ENCODE data around the gene ZKSCAN5. TPM values are rescaled to one million over a fixed set of nuclear protein-coding genes. Genes with fewer than 3 reads are reported as not detected.

The ZKSCAN5 gene
- total RNA-seq, 1 experiment from 2014 or later: 15.5 TPM

- TF ChIP-seq, protein P1, sequence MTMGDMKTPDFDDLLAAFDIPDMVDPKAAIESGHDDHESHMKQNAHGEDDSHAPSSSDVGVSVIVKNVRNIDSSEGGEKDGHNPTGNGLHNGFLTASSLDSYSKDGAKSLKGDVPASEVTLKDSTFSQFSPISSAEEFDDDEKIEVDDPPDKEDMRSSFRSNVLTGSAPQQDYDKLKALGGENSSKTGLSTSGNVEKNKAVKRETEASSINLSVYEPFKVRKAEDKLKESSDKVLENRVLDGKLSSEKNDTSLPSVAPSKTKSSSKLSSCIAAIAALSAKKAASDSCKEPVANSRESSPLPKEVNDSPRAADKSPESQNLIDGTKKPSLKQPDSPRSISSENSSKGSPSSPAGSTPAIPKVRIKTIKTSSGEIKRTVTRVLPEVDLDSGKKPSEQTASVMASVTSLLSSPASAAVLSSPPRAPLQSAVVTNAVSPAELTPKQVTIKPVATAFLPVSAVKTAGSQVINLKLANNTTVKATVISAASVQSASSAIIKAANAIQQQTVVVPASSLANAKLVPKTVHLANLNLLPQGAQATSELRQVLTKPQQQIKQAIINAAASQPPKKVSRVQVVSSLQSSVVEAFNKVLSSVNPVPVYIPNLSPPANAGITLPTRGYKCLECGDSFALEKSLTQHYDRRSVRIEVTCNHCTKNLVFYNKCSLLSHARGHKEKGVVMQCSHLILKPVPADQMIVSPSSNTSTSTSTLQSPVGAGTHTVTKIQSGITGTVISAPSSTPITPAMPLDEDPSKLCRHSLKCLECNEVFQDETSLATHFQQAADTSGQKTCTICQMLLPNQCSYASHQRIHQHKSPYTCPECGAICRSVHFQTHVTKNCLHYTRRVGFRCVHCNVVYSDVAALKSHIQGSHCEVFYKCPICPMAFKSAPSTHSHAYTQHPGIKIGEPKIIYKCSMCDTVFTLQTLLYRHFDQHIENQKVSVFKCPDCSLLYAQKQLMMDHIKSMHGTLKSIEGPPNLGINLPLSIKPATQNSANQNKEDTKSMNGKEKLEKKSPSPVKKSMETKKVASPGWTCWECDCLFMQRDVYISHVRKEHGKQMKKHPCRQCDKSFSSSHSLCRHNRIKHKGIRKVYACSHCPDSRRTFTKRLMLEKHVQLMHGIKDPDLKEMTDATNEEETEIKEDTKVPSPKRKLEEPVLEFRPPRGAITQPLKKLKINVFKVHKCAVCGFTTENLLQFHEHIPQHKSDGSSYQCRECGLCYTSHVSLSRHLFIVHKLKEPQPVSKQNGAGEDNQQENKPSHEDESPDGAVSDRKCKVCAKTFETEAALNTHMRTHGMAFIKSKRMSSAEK (CRISPR knock-in tag; IDR thresholded peaks at IDR 0.05; ENCODE audit: borderline replicate concordance): no peak
- TF ChIP-seq ZSCAN18 (CRISPR knock-in tag; IDR thresholded peaks at IDR 0.05): no peak
- no peak for TF ChIP-seq SMAD4 (CRISPR knock-in tag; IDR thresholded peaks at IDR 0.05)
- TF ChIP-seq ZNF232 (CRISPR knock-in tag; IDR thresholded peaks at IDR 0.05): no peak
- TF ChIP-seq ZNF263 (CRISPR knock-in tag; IDR thresholded peaks at IDR 0.05; ENCODE audit: low read depth): peak; percentile 47; the same call in 1 of the 2 replicates
- TF ChIP-seq GABPB1 (CRISPR knock-in tag; IDR thresholded peaks at IDR 0.05): peak; percentile 73
- TF ChIP-seq EMX1 (CRISPR knock-in tag; IDR thresholded peaks at IDR 0.05): no peak
- no peak for TF ChIP-seq OVOL2 (CRISPR knock-in tag; IDR thresholded peaks at IDR 0.05; ENCODE audit: borderline replicate concordance)
- no peak for TF ChIP-seq ZNF671 (CRISPR knock-in tag; IDR thresholded peaks at IDR 0.05)
- no peak for TF ChIP-seq ZNF317 (CRISPR knock-in tag; IDR thresholded peaks at IDR 0.05; ENCODE audit: borderline replicate concordance, low read depth)
- TF ChIP-seq USF1 (CRISPR knock-in tag; IDR thresholded peaks at IDR 0.05): no peak
- no peak for TF ChIP-seq ZNF281 (CRISPR knock-in tag; IDR thresholded peaks at IDR 0.05)
- peak; percentile 67 for TF ChIP-seq MAX (CRISPR knock-in tag; IDR thresholded peaks at IDR 0.05)
- no peak for TF ChIP-seq IRF2 (CRISPR knock-in tag; IDR thresholded peaks at IDR 0.05; ENCODE audit: borderline replicate concordance, low read depth)
- no peak for TF ChIP-seq ZNF138 (CRISPR knock-in tag; conservative IDR thresholded peaks at IDR 0.05)
- TF ChIP-seq, protein P2, sequence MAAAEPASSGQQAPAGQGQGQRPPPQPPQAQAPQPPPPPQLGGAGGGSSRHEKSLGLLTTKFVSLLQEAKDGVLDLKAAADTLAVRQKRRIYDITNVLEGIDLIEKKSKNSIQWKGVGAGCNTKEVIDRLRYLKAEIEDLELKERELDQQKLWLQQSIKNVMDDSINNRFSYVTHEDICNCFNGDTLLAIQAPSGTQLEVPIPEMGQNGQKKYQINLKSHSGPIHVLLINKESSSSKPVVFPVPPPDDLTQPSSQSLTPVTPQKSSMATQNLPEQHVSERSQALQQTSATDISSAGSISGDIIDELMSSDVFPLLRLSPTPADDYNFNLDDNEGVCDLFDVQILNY (CRISPR knock-in tag; IDR thresholded peaks at IDR 0.05): peak; percentile 70
- no peak for TF ChIP-seq JUN (CRISPR knock-in tag; IDR thresholded peaks at IDR 0.05)
- TF ChIP-seq TEAD1 (CRISPR knock-in tag; IDR thresholded peaks at IDR 0.05): peak; percentile 65; the same call in 1 of the 2 replicates
- no peak for TF ChIP-seq TEAD4 (CRISPR knock-in tag; IDR thresholded peaks at IDR 0.05)
- peak; percentile 54; the same call in 1 of the 2 replicates for TF ChIP-seq FOXP1 (CRISPR knock-in tag; IDR thresholded peaks at IDR 0.05; ENCODE audit: borderline replicate concordance)
- TF ChIP-seq, protein P3, sequence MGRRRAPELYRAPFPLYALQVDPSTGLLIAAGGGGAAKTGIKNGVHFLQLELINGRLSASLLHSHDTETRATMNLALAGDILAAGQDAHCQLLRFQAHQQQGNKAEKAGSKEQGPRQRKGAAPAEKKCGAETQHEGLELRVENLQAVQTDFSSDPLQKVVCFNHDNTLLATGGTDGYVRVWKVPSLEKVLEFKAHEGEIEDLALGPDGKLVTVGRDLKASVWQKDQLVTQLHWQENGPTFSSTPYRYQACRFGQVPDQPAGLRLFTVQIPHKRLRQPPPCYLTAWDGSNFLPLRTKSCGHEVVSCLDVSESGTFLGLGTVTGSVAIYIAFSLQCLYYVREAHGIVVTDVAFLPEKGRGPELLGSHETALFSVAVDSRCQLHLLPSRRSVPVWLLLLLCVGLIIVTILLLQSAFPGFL (CRISPR knock-in tag; IDR thresholded peaks at IDR 0.05; ENCODE audit: borderline replicate concordance): no peak
- TF ChIP-seq JAZF1 (CRISPR knock-in tag; IDR thresholded peaks at IDR 0.05): no peak
- TF ChIP-seq, protein P4, sequence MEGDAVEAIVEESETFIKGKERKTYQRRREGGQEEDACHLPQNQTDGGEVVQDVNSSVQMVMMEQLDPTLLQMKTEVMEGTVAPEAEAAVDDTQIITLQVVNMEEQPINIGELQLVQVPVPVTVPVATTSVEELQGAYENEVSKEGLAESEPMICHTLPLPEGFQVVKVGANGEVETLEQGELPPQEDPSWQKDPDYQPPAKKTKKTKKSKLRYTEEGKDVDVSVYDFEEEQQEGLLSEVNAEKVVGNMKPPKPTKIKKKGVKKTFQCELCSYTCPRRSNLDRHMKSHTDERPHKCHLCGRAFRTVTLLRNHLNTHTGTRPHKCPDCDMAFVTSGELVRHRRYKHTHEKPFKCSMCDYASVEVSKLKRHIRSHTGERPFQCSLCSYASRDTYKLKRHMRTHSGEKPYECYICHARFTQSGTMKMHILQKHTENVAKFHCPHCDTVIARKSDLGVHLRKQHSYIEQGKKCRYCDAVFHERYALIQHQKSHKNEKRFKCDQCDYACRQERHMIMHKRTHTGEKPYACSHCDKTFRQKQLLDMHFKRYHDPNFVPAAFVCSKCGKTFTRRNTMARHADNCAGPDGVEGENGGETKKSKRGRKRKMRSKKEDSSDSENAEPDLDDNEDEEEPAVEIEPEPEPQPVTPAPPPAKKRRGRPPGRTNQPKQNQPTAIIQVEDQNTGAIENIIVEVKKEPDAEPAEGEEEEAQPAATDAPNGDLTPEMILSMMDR (IDR thresholded peaks at IDR 0.05): no peak
- no peak for TF ChIP-seq FOXJ3 (CRISPR knock-in tag; IDR thresholded peaks at IDR 0.05; ENCODE audit: borderline replicate concordance)
- TF ChIP-seq, protein P5, sequence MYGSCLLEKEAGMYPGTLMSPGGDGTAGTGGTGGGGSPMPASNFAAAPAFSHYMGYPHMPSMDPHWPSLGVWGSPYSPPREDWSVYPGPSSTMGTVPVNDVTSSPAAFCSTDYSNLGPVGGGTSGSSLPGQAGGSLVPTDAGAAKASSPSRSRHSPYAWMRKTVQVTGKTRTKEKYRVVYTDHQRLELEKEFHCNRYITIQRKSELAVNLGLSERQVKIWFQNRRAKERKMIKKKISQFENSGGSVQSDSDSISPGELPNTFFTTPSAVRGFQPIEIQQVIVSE (CRISPR knock-in tag; IDR thresholded peaks at IDR 0.05; ENCODE audit: borderline replicate concordance): no peak
Measured at GRCh38 chr7:99551767-99552463, 47.5 kb downstream of the ZKSCAN5 start, which contains the start of gene FAM200A (continued).
